Adrenal gland (tissue), 5 donors: ENCODE measurements around the gene CAMTA1.

ENCODE experiments used
- CTCF ChIP-seq, 6 experiments: fragments of 450-650 bp in 4 of 6; fragments of 200-600 bp in 2 of 6; sonication (generic) in 1 of 6; IDR thresholded peaks; 1 replicate in 5 of 6; 2 replicates in 1 of 6; pipeline versions ENCODE4 v1.5.1 to v1.8.0; 2016 to 2021; ENCODE audit warnings: antibody characterized with exemption in 6 of 6, mild to moderate bottlenecking in 2 of 6, moderate library complexity in 1 of 6
- POLR2A ChIP-seq, 2 donors: fragments of 450-650 bp; IDR thresholded peaks; one replicate each; pipeline ENCODE4 v1.6.1; 2017; ENCODE audit warnings: antibody characterized with exemption in 2 of 2, mild to moderate bottlenecking in 2 of 2, moderate library complexity in 1 of 2
- donor health status: DM: no; HTN: no; CAD: no.

GRCh38 chr1:7220712-7221252 is 435.5 kb downstream of the CAMTA1 start:
- TF ChIP-seq CTCF (IDR thresholded peaks at IDR 0.05) (no peak), POLR2A (IDR thresholded peaks at IDR 0.05) (no peak)
